ENCODE results near the gene MS4A4A.
"Not testable (repeated sequence)": the region's sequence is repeated elsewhere in the genome, so short reads cannot be mapped to it uniquely, and the experiment has no call there.

The MS4A4A gene

DNA sequence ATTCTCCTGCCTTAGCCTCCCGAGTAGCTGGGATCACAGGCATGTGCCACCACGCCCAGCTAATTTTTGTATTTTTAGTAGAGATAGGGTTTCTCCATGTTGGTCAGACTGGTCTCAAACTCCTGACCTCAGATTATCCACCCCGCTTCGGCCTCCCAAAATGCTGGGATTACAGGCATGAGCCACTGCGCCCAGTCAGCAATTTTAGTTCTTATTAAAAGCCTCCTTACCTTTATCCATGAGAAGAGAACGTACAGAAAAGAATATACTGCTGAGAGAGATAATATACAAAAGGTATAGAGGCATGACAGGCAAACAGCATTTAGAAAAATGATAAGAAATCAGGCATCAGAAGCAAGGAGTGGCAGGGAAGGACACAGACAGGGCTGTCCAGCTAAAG lies 21.4 kb downstream of the MS4A4A start:
- not testable (repeated sequence) for DNase-seq (ENCODE audit: low spot score)

DNA sequence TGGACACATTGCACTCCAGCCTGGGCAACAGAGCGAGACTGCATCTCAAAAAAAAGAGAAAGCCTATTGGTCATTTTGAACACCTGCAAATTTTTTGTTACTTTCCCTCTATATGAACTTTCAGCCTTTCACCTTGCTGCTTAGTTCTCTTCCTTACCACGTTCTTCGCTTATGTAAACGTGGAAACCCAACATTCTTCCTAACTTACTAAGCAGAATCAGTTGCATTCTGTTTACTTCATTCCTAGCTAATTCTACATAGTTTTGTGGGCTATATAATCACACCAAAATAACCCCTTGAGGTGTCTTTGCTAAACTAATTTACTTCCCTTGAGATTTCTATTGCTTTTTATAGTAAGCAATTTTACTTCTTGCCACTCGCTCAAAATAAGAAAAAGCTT lies 23.2 kb downstream of the MS4A4A start:
- DNase-seq (ENCODE audit: low spot score), result no peak

DNA sequence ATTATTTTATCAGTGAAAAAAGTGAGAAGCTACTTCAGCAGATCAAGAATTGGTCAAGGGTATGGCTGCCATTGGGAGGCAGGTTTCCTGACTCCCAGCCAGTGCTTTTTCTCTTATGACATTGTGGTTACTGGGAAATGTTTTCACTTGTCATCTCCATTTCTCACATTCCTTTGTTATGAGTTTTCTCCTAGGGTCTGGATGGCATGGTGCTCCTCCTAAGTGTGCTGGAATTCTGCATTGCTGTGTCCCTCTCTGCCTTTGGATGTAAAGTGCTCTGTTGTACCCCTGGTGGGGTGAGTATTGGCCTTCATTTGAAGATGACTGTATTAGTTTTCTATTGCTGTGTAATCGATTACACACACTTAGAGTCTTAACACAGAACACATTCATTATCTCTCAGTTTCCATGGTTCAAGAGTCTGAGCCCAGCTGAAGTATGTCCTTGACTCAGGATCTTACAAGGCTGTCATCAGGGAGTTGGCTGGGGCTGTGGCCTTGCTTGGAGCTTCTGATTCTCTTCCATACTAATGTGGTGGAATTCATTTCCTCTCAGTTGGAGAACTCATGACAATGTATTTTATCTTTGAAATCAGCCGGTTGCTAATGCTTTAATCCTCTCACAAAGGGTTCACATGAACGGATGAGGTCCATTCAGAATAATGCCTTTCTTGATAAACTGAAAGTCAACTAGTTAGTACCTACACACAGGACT lies 25.6 kb downstream of the MS4A4A start:
- DNase-seq (ENCODE audit: low spot score), result no peak

DNA sequence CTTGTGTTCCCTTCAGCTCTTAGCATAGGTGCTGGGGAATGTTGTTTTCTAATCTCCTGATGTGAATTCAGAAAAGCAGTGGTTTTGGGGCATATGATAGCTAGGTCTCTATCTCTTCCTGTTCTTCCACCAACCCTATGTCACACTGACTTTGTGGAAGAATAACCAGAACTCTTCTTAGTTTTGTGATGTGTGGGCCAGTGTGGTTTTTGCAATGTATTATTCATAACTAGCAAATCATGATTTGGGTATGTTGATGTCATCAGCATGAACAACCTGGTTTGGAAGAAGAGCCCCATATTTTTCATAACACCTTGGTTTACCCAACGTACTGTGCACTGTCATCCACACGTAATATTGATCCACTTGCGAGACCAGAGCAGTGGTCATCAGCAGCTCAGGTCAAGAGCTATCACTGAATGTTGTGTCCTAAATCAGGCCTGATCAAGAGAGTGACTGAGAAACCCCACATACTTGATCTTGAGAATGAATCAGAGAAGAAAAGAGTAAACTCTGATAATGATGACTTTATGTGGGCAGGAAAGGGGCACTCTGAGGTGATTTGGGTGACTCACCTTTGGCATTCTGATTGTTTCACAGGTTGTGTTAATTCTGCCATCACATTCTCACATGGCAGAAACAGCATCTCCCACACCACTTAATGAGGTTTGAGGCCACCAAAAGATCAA lies 27.2 kb downstream of the MS4A4A start:
- DNase-seq (ENCODE audit: low spot score), result no peak

DNA sequence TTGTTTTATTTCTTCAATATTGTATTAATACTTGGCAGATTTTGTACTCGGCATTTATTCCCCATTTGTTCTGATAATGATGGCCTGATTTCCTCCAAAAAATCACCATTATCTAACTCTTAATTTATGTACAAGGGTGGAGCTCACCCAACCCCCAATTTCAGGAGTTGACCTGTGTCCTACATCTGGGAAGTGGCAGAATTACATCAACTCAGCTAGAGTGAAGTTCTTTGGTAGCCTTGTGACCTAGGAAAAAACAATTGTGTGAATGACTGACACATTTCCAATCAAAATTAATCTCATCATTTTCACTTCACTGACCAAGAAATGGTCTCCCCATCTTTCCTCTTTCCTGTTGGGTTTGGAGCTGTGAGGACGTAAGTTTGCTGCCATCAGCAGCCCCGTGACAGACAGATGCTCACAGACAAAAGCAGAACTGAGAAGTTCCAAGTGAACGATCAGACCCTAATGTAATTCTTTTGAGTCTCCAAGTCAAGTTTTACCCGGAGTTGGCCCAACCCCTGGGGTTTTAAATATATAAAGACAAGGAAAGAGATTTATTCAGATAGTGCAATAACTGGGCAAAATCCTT lies 30.0 kb downstream of the MS4A4A start:
- no peak for DNase-seq (ENCODE audit: low spot score)

- no peak for DNase-seq (ENCODE audit: low spot score)
Observed at GRCh38 chr11:60314635-60315321, 34.3 kb downstream of the MS4A4A start.

GRCh38 chr11:60315871-60316270 lies 35.4 kb downstream of the MS4A4A start:
- no peak for DNase-seq (ENCODE audit: low spot score)

DNA sequence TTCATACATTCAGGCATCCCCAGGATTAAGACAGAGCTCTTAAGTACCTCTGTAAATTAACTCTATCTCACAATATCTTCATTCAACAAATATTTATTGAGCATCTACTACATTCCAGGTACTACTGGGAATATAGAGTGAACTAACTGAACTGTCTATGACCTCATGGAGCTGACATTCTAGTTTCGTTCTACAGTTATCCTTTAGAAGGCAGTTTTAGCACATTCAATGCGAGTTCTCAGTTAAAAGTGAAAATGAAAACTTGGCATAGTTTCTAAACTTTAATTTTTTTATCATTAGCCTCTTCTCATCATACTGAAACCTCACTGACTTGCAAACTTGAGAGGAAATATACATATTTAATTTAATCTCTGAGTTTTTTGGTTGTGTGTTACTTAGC lies 35.9 kb downstream of the MS4A4A start:
- no peak for DNase-seq (ENCODE audit: low spot score)

DNA sequence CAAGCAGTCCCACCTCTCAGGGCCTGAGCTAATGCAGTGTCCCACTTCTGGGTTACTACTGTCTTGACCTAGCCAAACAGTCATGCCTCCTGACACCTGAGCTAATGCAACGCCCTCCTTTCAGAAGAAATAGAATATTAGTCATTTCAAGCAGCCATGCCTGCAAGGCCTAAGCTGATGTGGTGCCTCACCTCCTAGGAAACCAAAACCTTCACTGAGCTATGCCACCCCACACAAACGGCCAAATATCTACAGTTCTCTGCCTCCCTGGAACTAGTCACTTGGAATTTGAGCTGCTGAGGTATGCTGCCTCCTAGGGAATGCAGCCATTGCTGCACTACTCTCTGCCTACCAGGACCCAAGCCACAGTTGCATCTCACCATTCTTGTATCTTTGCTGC lies 38.3 kb downstream of the MS4A4A start:
- no peak for DNase-seq (ENCODE audit: low spot score)

GRCh38 chr11:60321051-60321450 lies 40.6 kb downstream of the MS4A4A start:
- no peak for DNase-seq (ENCODE audit: low spot score)

DNA sequence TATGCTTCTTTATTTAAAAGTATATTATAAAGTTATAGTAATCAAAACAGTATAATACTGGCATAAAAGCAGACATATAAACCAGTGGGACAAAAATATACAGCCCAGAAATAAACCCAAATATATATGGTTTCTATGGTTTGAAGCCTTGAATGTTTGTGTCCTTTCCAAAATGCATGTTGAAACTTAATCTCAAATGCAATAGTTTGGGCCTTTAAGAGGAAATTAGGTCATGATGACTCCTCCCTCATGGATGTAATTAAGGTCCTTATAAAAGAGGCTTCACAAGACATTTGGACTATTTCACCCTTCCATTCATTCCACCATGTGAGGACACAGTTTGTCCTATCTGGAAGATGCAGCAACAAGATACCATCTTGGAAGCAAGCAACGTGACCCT lies 46.5 kb downstream of the MS4A4A start, which contains the start of gene MS4A6E:
Gene MS4A6E (plus strand): TSS at position 301 of the 400 bp plus-strand sequence. CDS start 7,641 bp downstream, outside the sequence.
- DNase-seq (ENCODE audit: low spot score), result no peak

DNA sequence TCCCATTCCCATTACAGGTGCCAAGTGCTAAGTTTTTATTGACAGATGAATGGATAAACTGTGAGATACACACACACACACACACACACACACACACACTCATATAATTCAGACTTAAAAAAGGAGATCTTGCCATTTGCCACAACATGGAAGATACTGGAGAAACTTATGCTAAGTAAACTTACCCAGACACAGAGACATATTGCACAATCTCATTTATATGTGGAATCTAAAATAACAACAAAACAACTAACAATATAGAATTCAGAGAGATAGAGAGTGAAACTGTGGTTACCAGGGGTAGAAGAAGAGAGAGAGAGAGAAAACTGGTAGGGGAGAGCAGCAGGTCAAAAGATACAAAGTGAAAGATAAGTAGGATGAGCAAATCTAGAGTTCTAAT lies 48.0 kb downstream of the MS4A4A start:
- no peak for DNase-seq (ENCODE audit: low spot score)

DNA sequence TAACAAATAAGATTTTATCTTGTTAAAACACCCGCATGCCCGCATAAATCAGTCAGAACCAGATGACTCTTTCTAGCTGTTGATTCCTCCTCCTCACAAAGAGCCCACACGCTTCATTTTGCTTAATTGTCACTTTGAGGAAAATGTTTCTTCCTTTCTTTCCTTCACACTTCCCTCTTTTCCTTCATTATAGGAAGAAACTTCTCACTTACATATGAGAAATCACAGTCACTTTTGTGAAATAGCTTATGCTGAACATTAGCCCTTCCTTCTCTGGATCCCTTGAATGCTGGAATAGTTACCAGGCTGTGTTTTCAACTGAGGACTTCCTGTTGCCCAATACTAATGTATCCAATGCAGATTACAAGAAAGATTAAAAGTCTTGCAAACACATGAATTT lies 52.4 kb downstream of the MS4A4A start:
- DNase-seq (ENCODE audit: low spot score), result no peak

DNA sequence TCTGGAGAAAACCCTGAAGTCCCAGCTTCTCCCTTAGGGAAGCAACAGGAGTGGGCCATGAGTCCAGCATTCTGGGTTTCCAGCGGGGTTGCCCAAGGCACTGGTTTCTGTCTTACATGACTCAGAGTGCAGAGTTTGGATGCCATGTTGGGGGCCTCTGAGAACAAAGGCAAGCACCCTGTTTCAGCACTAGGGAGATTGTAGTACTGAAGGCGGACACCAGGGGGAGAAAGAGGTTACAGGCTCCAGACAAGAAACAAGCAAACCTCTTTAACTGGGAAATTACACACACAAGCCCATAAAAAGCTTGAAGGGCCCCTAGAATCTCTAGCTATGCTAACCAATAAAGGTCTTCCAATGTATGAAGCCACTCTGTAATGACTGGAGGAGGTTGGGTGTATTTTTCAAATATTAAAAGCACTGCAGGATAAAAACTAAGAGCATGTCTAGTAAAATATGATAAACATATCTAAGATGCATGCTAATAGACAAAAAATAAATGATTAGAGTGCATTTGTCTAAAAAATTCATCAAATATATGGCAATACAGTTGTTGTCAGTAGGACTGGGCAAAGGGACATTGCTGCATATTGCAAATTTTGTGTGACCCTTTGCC lies 53.6 kb downstream of the MS4A4A start:
- peak; percentile 40 for DNase-seq (ENCODE audit: low spot score)

DNA sequence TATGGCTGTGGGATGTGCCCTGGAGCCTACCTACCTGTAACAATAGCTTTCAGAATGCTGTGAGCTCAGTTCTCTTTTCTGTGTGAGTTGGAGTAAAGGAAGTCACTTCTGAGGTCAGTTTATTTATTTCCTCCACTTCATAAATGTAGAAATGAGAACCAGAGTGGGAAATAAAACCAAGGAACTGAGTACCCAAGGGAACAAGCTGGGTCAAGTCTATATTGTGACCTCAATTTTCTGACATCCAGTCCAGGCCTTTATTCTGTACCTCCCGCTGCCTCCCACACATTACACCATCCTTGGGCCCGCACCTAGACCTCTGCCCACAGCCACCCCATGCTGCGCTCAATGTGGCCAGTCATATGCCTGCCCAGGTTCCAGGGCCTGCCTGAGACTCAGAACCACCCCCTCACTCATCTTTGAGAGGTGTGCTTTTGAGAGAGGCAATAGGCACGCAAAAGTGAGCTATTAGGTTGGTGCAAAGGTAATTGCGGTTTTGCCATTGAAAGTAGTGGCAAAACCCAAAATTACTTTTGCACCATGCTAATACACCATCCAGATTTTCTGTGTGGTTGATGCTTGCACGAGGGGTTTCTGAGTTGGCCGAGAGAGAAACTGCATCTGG lies 56.4 kb downstream of the MS4A4A start:
- DNase-seq (ENCODE audit: low spot score), result no peak

GRCh38 chr11:60338053-60338452 lies 57.6 kb downstream of the MS4A4A start:
- DNase-seq (ENCODE audit: low spot score), result no peak

GRCh38 chr11:60339356-60339755 lies 58.9 kb downstream of the MS4A4A start:
- no peak for DNase-seq (ENCODE audit: low spot score)

DNA sequence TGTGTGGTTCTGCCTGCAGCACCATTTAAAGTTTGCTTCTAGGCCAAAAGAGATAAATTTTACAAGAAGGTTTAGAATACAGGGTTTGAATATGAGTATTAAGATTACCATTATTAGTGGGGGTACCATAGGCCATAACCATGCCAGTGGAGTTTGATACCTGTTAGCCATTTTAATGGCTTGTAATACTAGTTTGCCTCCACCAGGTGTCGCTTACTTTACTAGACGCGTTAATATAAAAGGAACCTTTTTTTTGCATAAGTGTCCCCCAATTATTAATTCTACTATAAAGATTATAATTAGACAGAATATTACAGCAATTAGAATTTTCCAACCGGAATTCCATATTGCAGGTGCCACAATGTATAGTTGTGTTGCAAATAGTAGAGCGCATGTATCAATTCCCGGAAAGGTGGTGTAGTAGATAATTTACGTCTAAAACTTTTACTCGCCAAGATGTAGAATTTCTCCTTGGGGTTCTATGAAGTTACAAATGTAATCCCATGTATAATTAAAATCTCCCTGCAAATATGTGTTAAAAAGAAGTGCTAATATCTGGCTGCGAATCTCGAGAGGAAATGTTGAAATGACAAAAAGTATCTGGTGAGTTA lies 62.7 kb downstream of the MS4A4A start:
- DNase-seq (ENCODE audit: low spot score), result peak; percentile 33

- no peak for DNase-seq (ENCODE audit: low spot score)
Observed at GRCh38 chr11:60344146-60344545, 63.7 kb downstream of the MS4A4A start.

DNA sequence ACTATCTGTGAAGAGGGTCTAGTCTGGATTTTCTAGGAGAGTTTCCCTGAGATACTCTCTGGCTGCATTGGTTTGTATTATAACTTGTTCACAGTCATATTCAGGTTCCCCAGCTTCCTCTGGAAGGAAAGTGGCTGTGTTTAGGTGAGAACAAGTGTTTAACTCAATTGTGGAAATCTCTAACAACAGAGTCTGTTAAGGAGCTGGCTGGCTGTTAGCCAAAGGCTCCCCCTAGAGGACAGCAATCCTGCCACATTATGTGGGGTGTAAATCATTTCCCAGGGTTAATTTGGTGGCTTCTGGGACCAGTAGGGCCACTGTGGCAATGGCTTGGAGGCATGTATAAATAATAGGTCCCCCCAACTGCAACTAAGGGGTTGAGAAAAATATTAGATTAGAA lies 65.0 kb downstream of the MS4A4A start:
- peak; percentile 6 for DNase-seq (ENCODE audit: low spot score)

DNA sequence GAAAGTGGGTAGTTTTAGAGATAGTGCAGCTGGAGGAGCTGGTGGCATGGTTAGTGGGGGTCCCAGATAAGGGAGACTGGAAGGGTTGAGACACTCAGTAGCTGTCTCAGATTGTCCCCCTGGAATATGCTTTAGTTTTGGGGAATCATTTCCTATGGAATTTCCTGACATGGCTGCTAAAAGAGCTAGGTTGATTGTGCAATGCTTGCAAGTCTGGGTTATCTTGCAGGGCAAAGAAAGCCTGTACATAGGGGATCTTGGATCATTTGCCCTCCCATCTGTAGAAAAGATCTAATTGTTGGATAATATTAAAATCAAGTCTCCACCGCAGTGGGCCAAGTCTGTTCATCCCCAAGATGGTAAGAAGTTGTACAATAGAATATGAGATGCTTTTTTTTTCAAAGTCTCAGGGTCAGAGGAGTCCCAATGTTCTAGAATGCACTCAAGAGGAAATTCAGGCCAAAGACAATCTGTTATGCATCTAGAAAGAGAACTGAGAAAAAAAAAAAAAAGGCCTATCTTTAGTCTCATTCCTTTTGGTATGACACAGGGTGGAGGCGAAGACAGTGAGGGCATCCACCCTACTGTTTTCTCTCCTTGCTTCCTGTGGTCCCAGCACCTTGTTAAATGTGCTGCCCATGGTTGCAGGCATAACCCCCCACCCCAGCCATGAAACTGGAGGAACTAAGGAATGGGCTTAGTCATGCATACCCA lies 66.8 kb downstream of the MS4A4A start:
- DNase-seq (ENCODE audit: low spot score), result no peak
